CD4-positive, CD25-positive, alpha-beta regulatory T cell (primary cell): ENCODE results near the gene PTGS1. TPM values are rescaled to one million over a fixed set of nuclear protein-coding genes. Genes with fewer than 3 reads are reported as not detected.
"Not testable (repeated sequence)": the region's sequence is repeated elsewhere in the genome, so short reads cannot be mapped to it uniquely, and the experiment has no call there.

Experiments
- ATAC-seq, 2 donors: fragments of 150-1000 bp; cut with Tn5 transposase; one replicate each; pipeline ENCODE4 v1.10.0; 2021; ENCODE audit warnings: low read depth in 2 of 2, moderate number of reproducible peaks in 2 of 2, moderate library complexity in 1 of 2
- DNase-seq, 3 donors: peaks; one replicate each; pipeline versions ENCODE4 v3.0.0 to v3.0.0-alpha.2; 2012 to 2022; ENCODE audit warnings: mixed read lengths in 1 of 3
- H3K27ac ChIP-seq: one replicate; pipeline ENCODE4 v1.7.0; 2013; ENCODE audit warnings: mild to moderate bottlenecking, low read length; ENCODE audit not compliant: insufficient read depth, poor library complexity, severe bottlenecking
- H3K27me3 ChIP-seq: one replicate; pipeline ENCODE4 v1.7.0; 2013; ENCODE audit warnings: low read length; ENCODE audit not compliant: control insufficient read depth, insufficient read depth
- H3K36me3 ChIP-seq: one replicate; pipeline ENCODE4 v1.7.0; 2013; ENCODE audit warnings: mild to moderate bottlenecking, low read length, moderate library complexity; ENCODE audit not compliant: control insufficient read depth, insufficient read depth
- H3K4me1 ChIP-seq: 2 replicates; pipeline ENCODE4 v1.7.0; 2013; ENCODE audit warnings: mild to moderate bottlenecking, low read length; ENCODE audit not compliant: insufficient read depth, control insufficient read depth, poor library complexity, severe bottlenecking
- H3K4me3 ChIP-seq: one replicate; pipeline ENCODE4 v1.7.0; 2013; ENCODE audit warnings: low read depth, mild to moderate bottlenecking, low read length, moderate library complexity
- H3K9me3 ChIP-seq, 2 experiments: 1 replicate in 1 of 2; 2 replicates in 1 of 2; pipeline ENCODE4 v1.7.0; 2013; ENCODE audit warnings: low read length in 2 of 2, mild to moderate bottlenecking in 1 of 2, moderate library complexity in 1 of 2; ENCODE audit not compliant: control insufficient read depth in 2 of 2
- H3K27ac Mint-ChIP-seq, 3 donors: one replicate each; pipeline ENCODE4 v1.8.0; 2020 to 2022; ENCODE audit warnings: mild to moderate bottlenecking in 3 of 3, mixed read lengths in 3 of 3, moderate library complexity in 2 of 3
- H3K27me3 Mint-ChIP-seq: one replicate; pipeline ENCODE4 v1.8.0; 2022; ENCODE audit warnings: mild to moderate bottlenecking, mixed read lengths
- H3K36me3 Mint-ChIP-seq: one replicate; pipeline ENCODE4 v1.8.0; 2020; ENCODE audit warnings: mixed read lengths
- H3K4me1 Mint-ChIP-seq, 4 donors: one replicate each; pipeline ENCODE4 v1.8.0; 2020 to 2022; ENCODE audit warnings: mixed read lengths in 4 of 4, mild to moderate bottlenecking in 1 of 4
- H3K4me3 Mint-ChIP-seq, 4 donors: one replicate each; pipeline ENCODE4 v1.8.0; 2020 to 2022; ENCODE audit warnings: mild to moderate bottlenecking in 4 of 4, mixed read lengths in 4 of 4, moderate library complexity in 3 of 4
- H3K9me3 Mint-ChIP-seq, 7 donors: one replicate each; pipeline ENCODE4 v1.8.0; 2020 to 2022; ENCODE audit warnings: mixed read lengths in 7 of 7, mild to moderate bottlenecking in 3 of 7, moderate library complexity in 2 of 7
- polyA plus RNA-seq, 4 donors: library from polyadenylated mRNA; unstranded; fragments of 300-500 nt; fragmentation: Illumina TruSeq; gene quantifications; one replicate each; pipeline ENCODE4 v1.2.3, GENCODE V29; 2021
- total RNA-seq: library from RNA; stranded (reverse); gene quantifications from one replicate; pipeline ENCODE4 v1.2.3, GENCODE V29; 2022

Gene PTGS1
- total and polyA plus RNA-seq, 5 donors from 2014 or later = 0.03 to 9.2 (median 0.83) TPM

- H3K4me3 Mint-ChIP-seq, H3K27ac Mint-ChIP-seq, H3K4me1 ChIP-seq, ATAC-seq, H3K27me3 Mint-ChIP-seq, H3K36me3 ChIP-seq, H3K9me3 Mint-ChIP-seq, H3K4me1 Mint-ChIP-seq, H3K9me3 ChIP-seq, DNase-seq, H3K4me3 ChIP-seq, H3K36me3 Mint-ChIP-seq, H3K27ac ChIP-seq, H3K27me3 ChIP-seq: not testable (repeated sequence)
Measured at GRCh38 chr9:122363131-122363530, 7.7 kb upstream of the PTGS1 start.

GRCh38 chr9:122364117-122364782 lies 6.6 kb upstream of the PTGS1 start:
- peaks cover 4% of the 10 kb centered on the region for H3K27me3 Mint-ChIP-seq
- Histone ChIP-seq H3K27me3 (no peaks in the 10 kb centered on the region), H3K4me1 (no peaks in the 10 kb centered on the region), H3K27ac (no peak overlapping the region), H3K4me3 (no peak overlapping the region), H3K36me3 (no peaks in the 10 kb centered on the region), H3K9me3 (no peaks in the 10 kb centered on the region)
- no peaks in the 10 kb centered on the region for H3K36me3 Mint-ChIP-seq
- H3K9me3 Mint-ChIP-seq = peaks cover 0 to 3% (median 1%) of the 10 kb centered on the region in 7 donors
- no peak for DNase-seq
- H3K27ac Mint-ChIP-seq = no peak overlapping the region
- H3K4me1 Mint-ChIP-seq = no peaks in the 10 kb centered on the region
- H3K4me3 Mint-ChIP-seq = no peak overlapping the region
- ATAC-seq = no peak

- no peak overlapping the region for H3K27ac ChIP-seq
- Mint-ChIP-seq H3K9me3 (peaks cover 0 to 3% (median 0%) of the 10 kb centered on the region in 7 donors), H3K4me3 (no peak overlapping the region), H3K36me3 (no peaks in the 10 kb centered on the region), H3K27ac (no peak overlapping the region), H3K4me1 (no peaks in the 10 kb centered on the region), H3K27me3 (peaks cover 4% of the 10 kb centered on the region)
- DNase-seq (no peak), ATAC-seq (no peak)
- no peaks in the 10 kb centered on the region for H3K9me3 ChIP-seq
- no peak overlapping the region for H3K4me3 ChIP-seq
- H3K4me1 ChIP-seq = no peaks in the 10 kb centered on the region
- H3K27me3 ChIP-seq = no peaks in the 10 kb centered on the region
- no peaks in the 10 kb centered on the region for H3K36me3 ChIP-seq
Measured at GRCh38 chr9:122364783-122365150, 6.1 kb upstream of the PTGS1 start.

- no peak overlapping the region for H3K27ac ChIP-seq
- peaks cover 11% of the 10 kb centered on the region for H3K27me3 Mint-ChIP-seq
- no peaks in the 10 kb centered on the region for H3K36me3 Mint-ChIP-seq
- no peak overlapping the region for H3K4me3 Mint-ChIP-seq
- H3K9me3 ChIP-seq = no peaks in the 10 kb centered on the region
- no peaks in the 10 kb centered on the region for H3K36me3 ChIP-seq
- H3K27me3 ChIP-seq = no peaks in the 10 kb centered on the region
- H3K4me1 ChIP-seq = peaks cover 4% of the 10 kb centered on the region
- DNase-seq (no peak), ATAC-seq (no peak)
- H3K27ac Mint-ChIP-seq = no peak overlapping the region
- H3K4me1 Mint-ChIP-seq = peaks cover 0 to 10% (median 5%) of the 10 kb centered on the region in 4 donors
- H3K9me3 Mint-ChIP-seq = peaks cover 0 to 4% (median 0%) of the 10 kb centered on the region in 7 donors
- H3K4me3 ChIP-seq = no peak overlapping the region
Measured at GRCh38 chr9:122366074-122366660, 4.7 kb upstream of the PTGS1 start.

GRCh38 chr9:122367065-122367464 lies 3.8 kb upstream of the PTGS1 start:
- Histone ChIP-seq H3K27me3 (no peaks in the 10 kb centered on the region), H3K27ac (no peak overlapping the region), H3K4me3 (no peak overlapping the region), H3K36me3 (no peaks in the 10 kb centered on the region), H3K9me3 (no peaks in the 10 kb centered on the region), H3K4me1 (peaks cover 9% of the 10 kb centered on the region)
- peaks cover 0 to 4% (median 0%) of the 10 kb centered on the region in 7 donors for H3K9me3 Mint-ChIP-seq
- H3K27ac Mint-ChIP-seq = no peak overlapping the region
- peaks cover 0 to 13% (median 5%) of the 10 kb centered on the region in 4 donors for H3K4me1 Mint-ChIP-seq
- DNase-seq = no peak
- no peak overlapping the region for H3K4me3 Mint-ChIP-seq
- ATAC-seq = no peak
- H3K27me3 Mint-ChIP-seq = peaks cover 12% of the 10 kb centered on the region
- H3K36me3 Mint-ChIP-seq = no peaks in the 10 kb centered on the region

- no peaks in the 10 kb centered on the region for H3K36me3 ChIP-seq
- ATAC-seq (no peak), DNase-seq (no peak)
- no peak overlapping the region for H3K4me3 ChIP-seq
- no peak overlapping the region for H3K27ac ChIP-seq
- peaks cover 0 to 13% (median 5%) of the 10 kb centered on the region in 4 donors for H3K4me1 Mint-ChIP-seq
- peaks cover 16% of the 10 kb centered on the region for H3K27me3 Mint-ChIP-seq
- no peak overlapping the region for H3K27ac Mint-ChIP-seq
- H3K9me3 Mint-ChIP-seq = peaks cover 0 to 4% (median 0%) of the 10 kb centered on the region in 7 donors
- H3K4me1 ChIP-seq = peaks cover 9% of the 10 kb centered on the region
- H3K36me3 Mint-ChIP-seq = no peaks in the 10 kb centered on the region
- H3K9me3 ChIP-seq = no peaks in the 10 kb centered on the region
- no peak overlapping the region for H3K4me3 Mint-ChIP-seq
- no peaks in the 10 kb centered on the region for H3K27me3 ChIP-seq
Measured at GRCh38 chr9:122367774-122368460, 2.9 kb upstream of the PTGS1 start.

- Mint-ChIP-seq H3K27ac (no peak overlapping the region), H3K9me3 (peaks cover 0 to 4% (median 0%) of the 10 kb centered on the region in 7 donors), H3K27me3 (peaks cover 16% of the 10 kb centered on the region), H3K36me3 (no peaks in the 10 kb centered on the region), H3K4me3 (no peak overlapping the region), H3K4me1 (peaks cover 0 to 13% (median 5%) of the 10 kb centered on the region in 4 donors)
- Histone ChIP-seq H3K4me3 (no peak overlapping the region), H3K9me3 (no peaks in the 10 kb centered on the region), H3K27me3 (no peaks in the 10 kb centered on the region), H3K36me3 (no peaks in the 10 kb centered on the region), H3K27ac (no peak overlapping the region), H3K4me1 (peaks cover 9% of the 10 kb centered on the region)
- DNase-seq (no peak), ATAC-seq (no peak)
Measured at GRCh38 chr9:122368642-122369041, 2.2 kb upstream of the PTGS1 start.
